Stimulated activated naive CD8-positive, alpha-beta T cell treated with anti-CD3 and anti-CD28 coated beads, Interleukin-15, Interleukin-2, amounts not matched to agents 100 U/mL and 50 U/mL, for 24 hours (primary cell): ENCODE results near the gene HES4.

Experiments
- ATAC-seq: fragments of 150-1000 bp; cut with Tn5 transposase; one replicate; pipeline ENCODE4 v1.10.0; 2021
- DNase-seq: peaks from one replicate; pipeline ENCODE4 v3.0.0; 2021

Gene HES4, protein sequence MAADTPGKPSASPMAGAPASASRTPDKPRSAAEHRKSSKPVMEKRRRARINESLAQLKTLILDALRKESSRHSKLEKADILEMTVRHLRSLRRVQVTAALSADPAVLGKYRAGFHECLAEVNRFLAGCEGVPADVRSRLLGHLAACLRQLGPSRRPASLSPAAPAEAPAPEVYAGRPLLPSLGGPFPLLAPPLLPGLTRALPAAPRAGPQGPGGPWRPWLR

DNA sequence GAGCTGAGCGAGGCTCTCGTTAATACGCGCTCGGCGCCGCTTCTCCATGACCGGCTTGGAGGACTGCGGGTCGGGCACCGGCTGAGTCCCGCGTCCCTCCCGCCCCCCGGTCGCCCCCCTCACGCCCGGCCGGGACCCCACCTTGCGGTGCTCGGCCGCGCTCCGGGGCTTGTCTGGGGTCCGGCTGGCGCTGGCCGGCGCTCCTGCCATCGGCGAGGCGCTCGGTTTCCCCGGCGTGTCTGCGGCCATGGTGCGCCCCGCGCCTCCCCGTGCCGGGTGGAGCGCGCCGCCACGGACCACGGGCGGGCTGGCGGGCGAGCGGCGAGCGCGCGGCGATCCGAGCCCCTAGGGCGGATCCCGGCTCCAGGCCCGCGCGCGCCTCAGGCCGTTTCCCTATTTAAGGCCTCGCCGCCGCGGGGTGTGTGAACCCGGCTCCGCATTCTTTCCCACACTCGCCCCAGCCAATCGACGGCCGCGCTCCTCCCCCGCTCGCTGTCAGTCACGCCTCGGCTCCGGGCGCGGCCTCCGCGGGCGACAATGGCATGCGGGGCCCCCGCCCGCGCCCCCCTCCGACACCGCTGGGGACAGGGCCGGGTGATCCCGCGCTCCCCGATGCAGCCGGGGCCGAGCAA lies at the start of gene HES4:
HES4 (minus strand) TSS at position 373 of the 632 bp plus-strand sequence; CDS start at position 249, 124 bp downstream.
- ATAC-seq = peak; percentile 37
- DNase-seq = peak; percentile 72

DNA sequence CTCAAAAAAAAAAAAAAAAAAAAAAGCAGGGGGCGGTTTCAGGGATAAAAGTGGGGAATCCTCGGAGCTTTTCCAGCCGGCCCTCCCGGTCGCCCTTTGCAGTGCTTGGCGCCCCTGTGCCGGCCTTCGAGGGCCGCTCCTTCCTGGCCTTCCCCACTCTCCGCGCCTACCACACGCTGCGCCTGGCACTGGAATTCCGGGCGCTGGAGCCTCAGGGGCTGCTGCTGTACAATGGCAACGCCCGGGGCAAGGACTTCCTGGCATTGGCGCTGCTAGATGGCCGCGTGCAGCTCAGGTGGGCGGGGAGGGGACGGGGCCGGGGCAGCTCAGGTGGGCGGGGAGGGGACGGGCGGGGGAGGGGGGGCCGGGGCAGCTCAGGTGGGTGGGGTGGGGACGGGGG lies 48.9 kb upstream of the HES4 start:
- ATAC-seq (no peak), DNase-seq (no peak)

DNA sequence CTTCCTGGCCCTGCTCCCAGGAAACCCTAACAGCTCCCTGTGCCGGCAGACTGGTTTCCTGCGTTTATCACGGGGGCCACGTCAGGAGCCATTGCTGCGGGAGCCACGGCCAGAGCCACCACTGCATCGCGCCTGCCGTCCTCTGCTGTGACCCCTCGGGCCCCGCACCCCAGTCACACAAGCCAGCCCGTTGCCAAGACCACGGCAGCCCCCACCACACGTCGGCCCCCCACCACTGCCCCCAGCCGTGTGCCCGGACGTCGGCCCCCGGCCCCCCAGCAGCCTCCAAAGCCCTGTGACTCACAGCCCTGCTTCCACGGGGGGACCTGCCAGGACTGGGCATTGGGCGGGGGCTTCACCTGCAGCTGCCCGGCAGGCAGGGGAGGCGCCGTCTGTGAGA lies 48.1 kb upstream of the HES4 start:
- DNase-seq (no peak), ATAC-seq (no peak)

DNA sequence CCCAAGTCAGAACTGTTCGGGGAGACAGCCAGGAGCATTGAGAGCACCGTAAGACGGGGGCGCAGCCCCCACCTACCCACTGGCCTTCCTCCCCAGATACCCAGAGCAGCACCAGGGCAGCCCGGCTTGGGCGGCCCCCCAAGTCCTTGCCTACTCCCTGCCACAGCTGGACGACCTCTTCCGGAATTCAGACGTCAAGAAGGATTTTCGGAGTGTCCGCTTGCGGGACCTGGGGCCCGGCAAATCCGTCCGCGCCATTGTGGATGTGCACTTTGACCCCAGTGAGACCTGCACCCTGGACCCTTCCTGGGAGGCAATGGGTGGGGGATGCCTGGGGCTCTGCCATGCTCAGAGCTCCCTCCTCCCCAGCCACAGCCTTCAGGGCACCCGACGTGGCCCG lies 47.5 kb upstream of the HES4 start:
- no peak for ATAC-seq
- no peak for DNase-seq

DNA sequence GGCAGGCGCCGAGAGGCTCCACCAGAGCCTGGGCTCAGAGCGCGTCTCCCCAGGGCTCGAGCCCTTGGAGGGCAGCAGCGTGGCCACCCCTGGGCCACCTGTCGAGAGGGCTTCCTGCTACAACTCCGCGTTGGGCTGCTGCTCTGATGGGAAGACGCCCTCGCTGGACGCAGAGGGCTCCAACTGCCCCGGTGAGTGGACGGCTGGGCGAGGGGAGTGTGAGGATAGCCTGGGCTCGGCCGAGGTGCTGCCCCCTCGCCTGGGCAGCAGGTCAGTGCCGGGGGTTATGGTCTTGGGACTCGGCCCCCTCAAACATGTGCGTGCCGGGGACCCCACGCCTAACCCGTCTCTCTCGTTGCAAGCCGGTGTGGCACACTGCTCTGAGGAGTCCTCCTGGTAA lies 46.9 kb upstream of the HES4 start:
- ATAC-seq (no peak), DNase-seq (no peak)

DNA sequence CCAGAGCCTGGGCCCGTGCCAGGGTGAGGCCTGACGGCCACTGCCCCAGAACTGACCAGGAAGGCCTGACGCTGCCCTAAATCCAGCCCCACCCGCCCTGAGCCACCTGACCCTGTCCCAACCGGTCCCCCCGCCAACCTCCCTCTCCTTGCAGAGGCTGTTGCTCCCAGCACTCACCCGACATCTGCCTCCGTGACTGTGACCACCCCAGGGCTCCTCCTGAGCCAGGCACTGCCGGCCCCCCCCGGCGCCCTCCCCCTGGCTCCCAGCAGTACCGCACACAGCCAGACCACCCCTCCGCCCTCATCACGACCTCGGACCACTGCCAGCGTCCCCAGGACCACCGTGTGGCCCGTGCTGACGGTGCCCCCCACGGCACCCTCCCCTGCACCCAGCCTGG lies 46.3 kb upstream of the HES4 start:
- ATAC-seq = no peak
- DNase-seq = no peak

DNA sequence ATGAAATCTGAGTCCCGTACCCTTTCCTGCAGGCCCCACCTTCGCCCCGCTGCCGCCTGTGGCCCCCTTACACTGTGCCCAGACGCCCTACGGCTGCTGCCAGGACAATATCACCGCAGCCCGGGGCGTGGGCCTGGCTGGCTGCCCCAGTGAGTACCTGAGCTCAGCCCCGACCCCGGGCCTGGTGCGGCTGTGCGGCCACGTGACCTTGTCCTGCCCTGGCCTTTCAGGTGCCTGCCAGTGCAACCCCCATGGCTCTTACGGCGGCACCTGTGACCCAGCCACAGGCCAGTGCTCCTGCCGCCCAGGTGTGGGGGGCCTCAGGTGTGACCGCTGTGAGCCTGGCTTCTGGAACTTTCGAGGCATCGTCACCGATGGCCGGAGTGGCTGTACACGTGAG lies 45.2 kb upstream of the HES4 start:
- DNase-seq (no peak), ATAC-seq (no peak)

DNA sequence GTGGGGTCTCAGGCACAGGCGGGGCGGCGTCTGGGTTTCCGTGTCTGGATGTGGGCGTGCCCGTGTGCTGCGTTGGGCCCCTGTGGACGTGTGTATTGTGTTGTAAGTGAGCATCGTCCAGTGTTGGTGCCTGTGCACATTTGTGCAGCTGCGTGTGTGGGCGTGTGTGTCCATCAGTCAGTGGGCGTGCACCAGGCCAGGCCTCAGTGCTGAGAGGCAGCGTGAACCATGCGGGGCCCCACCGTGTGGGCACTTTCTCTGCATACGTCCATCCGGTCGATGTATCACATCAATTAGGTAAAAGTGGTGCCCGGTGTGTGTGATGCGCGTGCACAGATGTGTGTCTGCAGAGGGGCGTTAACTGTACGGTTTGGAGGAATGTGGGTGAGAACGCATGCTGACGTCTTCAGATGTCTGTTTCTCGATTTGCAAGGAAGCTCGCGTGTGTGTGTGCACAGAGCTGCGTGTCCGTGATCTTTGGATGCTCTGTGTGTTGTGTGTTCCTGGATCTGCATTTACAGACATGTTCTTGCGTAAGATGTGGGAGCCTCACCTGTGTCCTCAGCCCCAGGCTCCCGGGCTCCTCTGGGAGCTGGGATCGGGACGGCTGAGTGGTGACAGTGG lies 44.7 kb upstream of the HES4 start:
- DNase-seq = no peak
- no peak for ATAC-seq

DNA sequence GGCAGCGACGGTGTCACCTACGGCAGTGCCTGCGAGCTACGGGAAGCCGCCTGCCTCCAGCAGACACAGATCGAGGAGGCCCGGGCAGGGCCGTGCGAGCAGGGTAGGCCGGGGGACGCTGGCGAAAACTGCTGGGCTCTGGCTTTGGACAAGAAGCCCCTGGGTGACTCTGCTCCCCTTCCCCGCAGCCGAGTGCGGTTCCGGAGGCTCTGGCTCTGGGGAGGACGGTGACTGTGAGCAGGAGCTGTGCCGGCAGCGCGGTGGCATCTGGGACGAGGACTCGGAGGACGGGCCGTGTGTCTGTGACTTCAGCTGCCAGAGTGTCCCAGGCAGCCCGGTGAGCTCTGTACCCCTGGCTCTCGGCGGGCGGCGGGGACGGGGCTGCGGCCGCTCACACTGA lies 44.0 kb upstream of the HES4 start:
- DNase-seq (no peak), ATAC-seq (no peak)

DNA sequence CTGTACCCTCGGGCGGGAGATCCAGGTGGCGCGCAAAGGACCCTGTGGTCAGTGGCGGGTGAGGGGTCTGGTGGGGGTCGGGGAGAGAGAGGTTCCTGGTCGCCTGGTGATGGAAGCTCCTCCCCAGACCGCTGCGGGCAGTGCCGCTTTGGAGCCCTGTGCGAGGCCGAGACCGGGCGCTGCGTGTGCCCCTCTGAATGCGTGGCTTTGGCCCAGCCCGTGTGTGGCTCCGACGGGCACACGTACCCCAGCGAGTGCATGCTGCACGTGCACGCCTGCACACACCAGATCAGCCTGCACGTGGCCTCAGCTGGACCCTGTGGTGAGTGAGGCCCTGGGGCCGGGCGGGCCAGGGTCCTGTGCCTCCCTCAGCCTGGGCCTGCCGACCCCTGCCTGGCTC lies 43.5 kb upstream of the HES4 start:
- ATAC-seq (no peak), DNase-seq (no peak)

DNA sequence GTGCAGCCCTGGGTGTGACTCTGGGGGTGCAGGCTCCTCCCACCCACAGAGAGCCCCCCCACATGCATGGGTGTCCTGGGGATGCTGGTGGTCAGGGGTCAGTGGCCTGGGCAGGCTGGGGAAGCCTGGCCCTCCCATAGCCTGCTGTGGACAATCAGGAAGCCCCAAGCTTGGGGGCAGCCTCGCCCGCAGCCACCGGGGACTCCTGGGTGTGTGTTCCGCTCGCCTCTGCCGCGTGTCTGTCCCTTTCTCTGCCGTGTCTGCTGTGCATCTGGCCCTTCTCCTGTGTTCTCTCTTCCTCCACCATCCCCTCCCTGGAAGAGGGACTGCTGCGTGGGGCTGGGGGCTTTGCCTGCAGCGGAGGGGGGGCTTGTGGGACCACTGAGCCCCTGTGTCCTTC lies 42.9 kb upstream of the HES4 start:
- ATAC-seq (no peak), DNase-seq (no peak)

DNA sequence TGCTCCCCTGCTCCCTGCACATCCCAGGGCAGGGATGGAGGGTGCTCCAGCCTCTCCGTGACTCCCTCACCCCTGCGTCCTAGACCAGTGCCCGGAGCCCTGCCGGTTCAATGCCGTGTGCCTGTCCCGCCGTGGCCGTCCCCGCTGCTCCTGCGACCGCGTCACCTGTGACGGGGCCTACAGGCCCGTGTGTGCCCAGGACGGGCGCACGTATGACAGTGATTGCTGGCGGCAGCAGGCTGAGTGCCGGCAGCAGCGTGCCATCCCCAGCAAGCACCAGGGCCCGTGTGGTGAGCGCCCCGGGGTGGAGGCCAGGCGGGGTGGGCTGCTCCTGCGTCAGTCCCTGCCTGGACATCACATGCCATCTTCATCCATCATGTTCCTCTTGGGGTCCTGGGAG lies 42.0 kb upstream of the HES4 start:
- ATAC-seq (no peak), DNase-seq (no peak)

DNA sequence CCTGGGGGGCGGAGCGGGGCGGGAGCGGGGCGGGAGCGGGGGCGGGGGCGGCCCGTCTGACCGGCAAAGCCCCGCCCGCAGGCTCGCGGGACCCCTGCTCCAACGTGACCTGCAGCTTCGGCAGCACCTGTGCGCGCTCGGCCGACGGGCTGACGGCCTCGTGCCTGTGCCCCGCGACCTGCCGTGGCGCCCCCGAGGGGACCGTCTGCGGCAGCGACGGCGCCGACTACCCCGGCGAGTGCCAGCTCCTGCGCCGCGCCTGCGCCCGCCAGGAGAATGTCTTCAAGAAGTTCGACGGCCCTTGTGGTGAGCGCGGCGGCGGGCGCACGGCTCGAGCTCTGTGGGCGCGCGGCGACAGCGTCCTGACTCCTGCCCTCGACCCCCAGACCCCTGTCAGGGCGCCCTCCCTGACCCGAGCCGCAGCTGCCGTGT lies 41.2 kb upstream of the HES4 start:
- no peak for ATAC-seq

DNA sequence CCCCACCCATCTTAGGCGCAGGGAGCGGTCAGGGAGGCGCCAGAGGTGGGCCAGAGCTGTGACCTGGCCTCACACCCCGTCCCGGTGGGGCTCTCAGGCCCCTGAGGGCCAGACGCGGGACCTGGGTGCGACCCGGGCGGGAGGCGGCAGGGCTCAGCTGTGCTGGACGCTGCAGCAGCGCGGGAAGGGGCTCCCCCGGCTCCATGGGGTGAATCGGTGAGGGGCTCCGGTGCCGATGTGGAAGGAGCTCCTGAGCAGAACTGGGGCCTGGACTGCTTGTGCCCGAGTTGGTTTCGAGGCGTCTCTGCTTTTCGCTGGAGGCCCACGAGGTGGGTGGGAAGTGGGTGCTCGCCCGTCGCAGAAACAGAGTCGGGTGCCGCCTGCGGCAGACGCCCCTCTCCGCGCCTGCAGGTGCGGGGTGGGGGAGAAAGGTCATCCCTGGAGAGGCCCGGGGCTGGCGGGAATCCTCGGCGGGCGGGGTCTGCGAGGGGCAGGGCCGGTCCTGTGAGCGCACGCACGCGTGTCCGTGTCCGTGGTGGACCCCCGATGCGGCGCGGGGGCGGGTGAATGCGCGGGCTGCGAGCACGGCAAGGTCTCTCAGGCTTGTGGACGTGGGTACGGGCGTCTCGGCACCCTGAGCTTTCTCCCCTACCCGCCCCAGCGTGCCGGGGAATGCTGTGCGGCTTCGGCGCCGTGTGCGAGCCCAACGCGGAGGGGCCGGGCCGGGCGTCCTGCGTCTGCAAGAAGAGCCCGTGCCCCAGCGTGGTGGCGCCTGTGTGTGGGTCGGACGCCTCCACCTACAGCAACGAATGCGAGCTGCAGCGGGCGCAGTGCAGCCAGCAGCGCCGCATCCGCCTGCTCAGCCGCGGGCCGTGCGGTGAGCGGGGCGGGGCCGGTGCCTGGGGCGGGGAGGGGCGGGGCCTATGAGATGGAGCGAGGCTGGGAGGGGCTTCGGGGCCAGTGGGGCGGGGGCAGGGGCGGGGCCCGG lies 40.4 kb upstream of the HES4 start:
- DNase-seq = peak; percentile 79
- ATAC-seq = peak; percentile 70

More for the DNA sequence above, 41.2 kb upstream of the HES4 start:
- DNase-seq = no peak

DNA sequence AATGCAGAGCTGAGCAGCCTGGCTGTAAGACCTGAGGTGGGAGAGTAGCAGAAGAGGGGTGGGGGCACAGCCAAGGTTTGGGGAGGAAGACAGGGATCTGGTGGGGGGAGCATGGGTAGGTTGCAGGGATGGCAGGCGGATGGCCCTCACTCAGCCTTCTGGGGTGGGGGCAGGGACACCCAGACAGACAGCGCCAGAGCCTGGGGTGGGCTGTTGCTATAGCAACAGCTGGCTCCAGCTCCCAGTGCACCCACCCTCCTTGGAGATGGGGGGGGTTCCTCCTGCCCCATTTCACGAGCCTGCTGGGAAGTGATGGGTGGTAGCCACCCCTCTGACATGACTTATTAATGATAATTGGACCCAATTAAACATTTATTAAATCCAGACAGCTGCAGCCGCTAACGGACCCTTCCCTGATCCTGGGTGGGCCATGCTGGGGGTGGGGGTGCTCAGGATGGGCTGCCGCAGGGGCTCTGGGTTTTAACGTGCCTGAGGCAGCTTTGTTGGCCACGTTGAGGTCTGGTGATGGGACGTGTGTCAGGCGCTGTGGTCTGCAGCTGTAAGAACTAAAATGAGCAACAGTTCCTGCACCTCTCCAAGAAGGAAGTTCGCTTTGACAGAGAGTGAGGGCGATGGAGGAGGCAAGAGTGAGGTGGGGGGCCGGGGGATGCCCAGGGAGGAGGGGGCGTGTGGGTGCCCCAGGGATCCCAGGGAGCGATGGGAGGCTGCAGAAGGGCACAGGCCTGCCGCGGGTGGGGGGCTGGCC lies 39.4 kb upstream of the HES4 start:
- DNase-seq = peak; percentile 43

DNA sequence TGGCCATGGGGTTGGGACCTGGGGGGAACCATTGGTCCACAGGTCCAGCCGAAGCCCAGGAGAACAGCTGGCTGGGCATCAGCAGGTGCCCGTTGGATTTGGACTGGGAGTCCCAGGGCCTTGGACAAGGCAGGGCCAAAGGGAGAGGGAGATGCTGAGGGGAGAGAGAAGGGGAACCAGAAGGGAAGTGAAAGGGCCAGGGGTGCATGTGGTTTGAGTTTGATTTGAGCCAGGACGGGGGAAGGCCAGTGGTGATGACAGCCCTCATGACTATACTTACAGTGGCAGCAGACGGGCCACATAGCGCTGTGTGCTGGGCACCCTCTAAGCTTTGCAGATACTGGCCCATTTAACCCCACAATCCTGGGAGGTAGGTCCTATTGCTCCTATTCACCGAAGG lies 38.8 kb upstream of the HES4 start:
- DNase-seq = no peak
- no peak for ATAC-seq

More for the DNA sequence above, 39.4 kb upstream of the HES4 start:
- peak; percentile 21 for ATAC-seq

DNA sequence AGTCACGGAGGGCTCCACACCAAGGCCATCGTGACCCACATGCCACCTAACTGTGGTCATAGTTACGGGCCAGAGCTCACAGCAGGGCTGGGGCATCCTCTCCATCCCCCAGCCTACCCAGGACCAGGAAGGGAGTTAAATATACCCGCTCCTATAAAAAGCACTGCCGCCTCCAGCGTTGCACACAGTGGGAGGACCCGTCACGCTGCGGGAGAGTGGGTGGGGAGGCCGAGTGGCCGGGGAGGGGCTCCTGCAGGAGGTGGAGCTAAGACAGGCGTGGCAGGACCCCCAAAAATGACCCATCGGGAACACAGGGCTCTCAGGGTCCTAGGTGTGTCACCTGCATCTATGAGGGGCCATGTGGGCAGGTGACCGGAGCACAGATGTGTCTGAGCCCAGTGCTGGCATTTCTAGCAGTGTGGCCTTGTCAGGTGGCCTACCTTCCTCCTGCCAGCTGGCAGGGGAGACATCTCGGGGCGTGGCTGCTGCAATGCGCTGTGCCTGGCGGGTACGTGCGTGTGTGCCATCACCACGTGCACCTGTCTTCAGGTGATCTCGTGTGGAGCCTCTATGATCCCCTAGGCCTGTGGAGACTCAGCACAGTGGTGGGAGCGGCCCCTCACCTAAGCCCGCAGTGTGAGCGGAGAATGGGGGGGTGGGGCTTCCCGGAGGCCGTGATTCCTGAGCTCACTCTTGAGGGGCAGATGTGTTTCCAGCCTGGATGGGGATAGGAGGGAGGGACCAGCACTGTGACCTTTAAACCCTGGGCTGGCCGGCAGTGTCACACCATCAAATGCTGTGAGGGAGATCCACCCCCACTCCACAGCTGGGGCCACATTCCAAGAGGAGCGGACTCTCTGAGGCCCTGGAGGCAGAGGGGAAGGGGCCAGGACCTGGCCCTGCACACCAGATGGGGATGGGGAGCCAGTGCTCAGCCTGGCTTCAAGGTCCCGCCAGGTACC lies 37.8 kb upstream of the HES4 start:
- DNase-seq = no peak

DNA sequence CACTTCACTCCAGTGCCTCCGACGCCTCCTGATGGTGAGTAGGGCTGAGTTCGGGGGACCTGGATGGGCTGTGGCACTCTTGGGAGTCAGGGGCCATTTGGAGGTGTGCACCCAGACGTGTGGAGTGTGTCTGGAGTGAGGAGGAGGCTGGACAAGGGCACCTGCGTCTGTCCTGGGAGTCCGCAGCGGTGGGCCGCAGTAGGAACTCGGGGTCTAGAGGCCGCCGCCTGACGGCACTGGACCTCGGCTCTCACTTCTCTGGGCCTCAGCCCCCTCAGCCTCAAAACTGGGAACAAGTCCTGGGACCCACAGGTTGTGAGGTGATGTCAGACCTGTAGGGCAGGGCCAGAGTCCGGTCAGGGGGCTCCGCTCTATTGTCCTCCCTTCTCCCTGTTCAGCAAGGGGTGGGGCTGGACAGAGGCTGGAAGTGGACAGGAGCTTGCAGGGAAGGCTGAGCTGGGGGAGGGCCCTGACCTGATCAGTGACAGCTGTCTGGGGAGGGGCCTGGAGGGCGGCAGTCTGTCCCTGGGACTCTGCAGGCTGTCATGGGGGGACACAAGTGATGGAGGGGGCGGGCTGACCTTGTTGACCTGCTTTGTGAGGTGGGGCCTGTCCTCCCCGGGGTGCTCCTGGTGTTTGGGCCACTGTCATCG lies 35.5 kb upstream of the HES4 start:
- ATAC-seq = no peak
- DNase-seq = no peak

More for the DNA sequence above, 37.8 kb upstream of the HES4 start:
- ATAC-seq = no peak

DNA sequence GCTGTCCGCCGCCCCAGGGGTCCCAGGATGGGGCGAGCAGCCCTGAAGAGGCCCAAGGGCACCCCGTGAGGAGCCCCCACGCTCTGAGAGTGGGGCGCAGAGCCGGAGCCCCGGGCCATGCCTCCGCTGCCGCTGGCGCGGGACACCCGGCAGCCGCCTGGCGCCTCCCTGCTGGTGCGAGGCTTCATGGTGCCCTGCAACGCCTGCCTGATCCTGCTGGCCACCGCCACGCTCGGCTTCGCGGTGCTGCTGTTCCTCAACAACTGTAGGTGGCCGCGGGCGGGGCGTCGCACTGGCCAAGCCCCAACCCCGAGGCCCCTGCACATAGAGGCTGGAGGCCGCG lies 34.5 kb upstream of the HES4 start:
- DNase-seq (no peak), ATAC-seq (no peak)
